Brain pericyte (primary cell): ENCODE data around the gene ADPRHL1.

ENCODE experiments used
- DNase-seq: peaks from one replicate; pipeline ENCODE4 v3.0.0-alpha.2; 2012; ENCODE audit warnings: low read depth, low spot score

The ADPRHL1 gene

GRCh38 chr13:113417836-113418721 is 35.2 kb downstream of the ADPRHL1 start:
- no peak for DNase-seq

GRCh38 chr13:113417008-113417751 is 36.1 kb downstream of the ADPRHL1 start:
- DNase-seq, result no peak

- DNase-seq, result no peak
These were observed 37.5 kb downstream of the ADPRHL1 start for GRCh38 chr13:113415825-113416224.

DNA sequence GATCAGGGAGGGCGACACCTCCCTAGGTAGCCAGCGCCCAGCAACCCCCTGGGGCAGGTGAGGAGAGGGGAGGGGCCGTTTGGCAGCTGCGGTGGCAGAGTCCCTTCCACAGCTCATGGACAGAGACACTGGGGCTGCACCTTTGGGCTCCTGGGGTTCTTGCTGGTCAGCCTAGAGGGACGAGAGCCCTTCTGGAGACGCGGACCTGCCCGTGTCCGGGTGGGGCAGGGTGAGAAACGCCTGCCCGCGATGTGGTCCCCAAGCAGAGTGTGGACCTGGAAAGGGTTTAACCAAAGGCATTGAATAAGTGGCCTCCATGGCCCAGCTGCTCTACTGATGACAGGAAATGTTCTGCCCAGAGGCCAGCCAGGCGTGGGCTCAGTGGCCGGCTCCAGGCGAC is 38.3 kb downstream of the ADPRHL1 start:
- no peak for DNase-seq

DNA sequence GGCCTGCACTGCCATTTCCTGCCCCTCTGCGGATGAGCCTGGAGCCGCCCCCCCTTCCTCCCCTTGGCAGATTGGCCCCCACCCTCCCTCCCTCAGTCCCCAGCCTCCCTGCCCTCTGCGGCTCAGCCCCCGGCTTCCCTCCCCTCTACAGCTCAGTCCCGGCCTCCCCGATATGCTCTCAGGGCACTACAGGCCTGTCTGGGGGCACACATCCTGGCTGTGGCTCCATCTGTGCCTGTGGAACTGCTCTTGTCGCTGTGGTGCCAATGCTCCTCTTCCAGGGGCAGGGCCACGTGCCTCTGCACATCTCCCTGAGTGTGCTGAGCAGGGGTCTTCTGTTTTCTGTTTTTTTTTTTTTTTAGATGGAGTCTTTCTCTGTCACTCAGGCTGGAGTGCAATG is 39.0 kb downstream of the ADPRHL1 start:
- DNase-seq, result no peak

- DNase-seq, result no peak
These were observed 39.4 kb downstream of the ADPRHL1 start for GRCh38 chr13:113413898-113414282.

DNA sequence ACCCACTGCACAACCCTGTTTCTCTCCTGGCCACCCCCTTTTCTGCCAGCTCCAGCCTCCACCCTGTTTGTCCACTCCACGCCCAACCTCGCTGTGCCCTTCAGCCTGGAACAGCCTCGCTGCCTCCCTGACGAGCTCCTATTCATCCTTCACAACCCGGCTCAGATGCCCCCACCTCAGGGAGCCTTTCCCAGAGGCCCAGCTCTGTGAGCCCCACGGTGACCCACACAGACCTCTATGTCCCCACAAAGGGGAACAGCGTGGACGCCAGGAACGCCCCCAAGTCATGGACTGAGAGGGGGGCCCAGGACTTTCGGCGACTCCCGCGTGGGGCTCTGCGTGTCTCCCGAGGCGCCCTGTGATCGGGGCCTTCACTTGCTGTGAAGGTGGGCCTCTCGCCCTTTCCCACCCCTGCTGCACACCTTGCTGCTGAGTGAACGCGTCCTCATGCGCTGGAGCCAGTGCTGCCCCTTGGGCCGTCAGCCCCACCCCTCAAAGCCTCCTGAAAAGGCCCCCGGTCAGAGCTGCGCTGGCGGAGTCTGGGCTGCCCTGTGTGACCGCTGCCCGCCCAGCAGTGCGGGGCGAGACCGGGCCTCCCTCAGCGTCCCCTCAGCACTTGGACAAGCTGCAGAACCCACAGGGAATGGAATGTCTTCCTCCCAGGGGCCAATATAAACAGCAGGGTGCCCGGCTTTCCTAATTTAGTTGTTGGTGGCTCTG is 40.0 kb downstream of the ADPRHL1 start:
- no peak for DNase-seq

DNA sequence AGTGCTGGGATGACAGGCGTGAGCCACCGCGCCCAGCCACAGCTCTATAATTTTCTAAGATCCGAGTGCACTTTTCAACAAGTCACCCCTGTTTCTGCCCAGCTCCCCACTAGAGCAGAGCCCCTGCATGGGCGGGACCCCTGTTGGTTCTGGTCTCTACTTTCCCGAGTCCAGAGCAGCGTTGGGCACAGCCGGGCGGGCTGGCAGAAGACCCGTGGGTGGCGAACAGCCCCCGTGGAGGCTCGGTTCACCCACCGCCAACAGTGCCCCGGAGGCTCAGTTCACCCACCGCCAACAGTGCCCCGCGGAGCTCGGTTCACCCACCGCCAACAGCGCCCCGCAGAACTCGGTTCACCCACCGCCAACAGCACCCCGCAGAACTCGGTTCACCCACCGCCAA is 40.8 kb downstream of the ADPRHL1 start:
- no peak for DNase-seq

- DNase-seq, result peak; percentile 63
These were observed 41.9 kb downstream of the ADPRHL1 start for GRCh38 chr13:113411216-113412023.

DNA sequence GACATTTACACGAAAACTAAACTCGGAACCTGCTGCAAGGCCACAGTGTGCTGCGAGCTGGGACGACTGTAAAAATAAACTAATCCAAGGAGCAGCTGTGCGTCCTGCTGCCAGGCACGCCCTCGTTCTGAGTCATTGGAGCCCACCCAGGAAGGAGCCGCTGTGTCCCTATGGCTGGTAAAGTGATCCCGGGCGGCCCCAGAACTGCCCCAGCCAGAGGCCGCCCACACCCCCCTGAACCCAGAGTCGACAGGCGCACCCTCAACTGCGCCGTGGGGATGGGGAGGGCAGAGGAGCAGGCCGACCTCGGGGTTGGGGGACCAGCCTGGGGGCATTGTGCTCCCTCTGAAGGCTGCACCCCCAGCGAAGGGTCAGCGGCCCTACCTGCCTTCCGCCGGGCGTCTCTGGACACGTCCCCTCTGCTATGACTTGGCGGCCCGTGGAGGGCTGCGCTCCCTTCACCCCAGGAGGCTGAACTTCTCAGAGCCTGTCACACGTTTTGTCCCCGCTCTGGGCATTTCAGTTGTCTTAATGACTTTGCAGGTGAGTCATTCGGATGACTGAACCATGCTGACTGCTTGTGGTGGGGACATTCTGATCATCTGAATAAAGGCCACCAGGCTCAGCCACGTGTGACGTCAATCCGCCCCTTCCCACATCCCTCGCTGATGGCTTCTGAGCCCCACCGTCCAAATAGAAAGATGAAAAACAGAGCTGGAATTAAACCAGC is 42.7 kb downstream of the ADPRHL1 start:
- DNase-seq, result no peak

GRCh38 chr13:113408562-113408961 is 44.7 kb downstream of the ADPRHL1 start:
- no peak for DNase-seq

DNA sequence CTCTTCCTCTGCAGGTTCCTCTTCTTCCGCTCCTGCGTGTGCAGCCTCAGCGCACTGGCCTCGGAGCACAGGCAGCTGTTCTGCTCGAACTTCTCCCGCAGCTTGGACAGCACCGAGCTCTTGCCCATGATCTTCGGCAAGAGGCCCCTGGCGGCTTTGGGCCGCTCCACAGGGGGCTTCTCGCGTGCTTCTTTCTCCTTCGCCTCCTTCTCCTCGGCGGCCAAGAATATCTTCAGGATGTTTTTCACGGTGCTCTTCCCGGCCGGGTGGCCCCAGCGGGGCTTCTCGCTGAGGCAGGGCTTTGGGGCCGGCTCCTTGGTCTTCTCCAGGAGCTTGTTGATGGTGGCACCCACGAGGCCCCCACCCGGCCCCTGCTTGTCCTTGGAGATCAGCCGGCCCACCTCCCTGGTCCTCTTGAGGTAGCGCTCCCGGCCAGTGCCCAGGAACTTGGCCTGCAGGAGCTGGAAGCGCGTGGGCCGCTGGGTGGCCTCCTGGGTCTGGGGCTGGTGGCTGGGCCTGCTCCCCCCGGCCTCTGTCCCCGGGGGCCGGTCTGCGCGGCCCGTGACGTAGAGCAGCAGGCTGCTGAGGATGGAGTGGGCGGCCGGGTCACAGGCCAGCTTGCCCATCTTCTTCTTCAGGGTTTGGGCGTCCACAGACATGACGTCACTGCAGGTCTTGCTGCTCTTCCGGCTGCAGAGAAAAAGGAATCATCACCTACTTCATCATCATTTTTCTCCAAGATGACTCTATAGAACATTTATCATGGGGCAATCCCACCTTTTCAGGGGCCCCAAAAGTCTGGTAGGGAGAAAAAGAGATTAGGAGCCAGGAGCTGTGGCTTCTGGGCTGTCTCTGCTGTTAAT is 45.5 kb downstream of the ADPRHL1 start:
- no peak for DNase-seq

GRCh38 chr13:113407103-113407530 is 46.2 kb downstream of the ADPRHL1 start:
- no peak for DNase-seq

GRCh38 chr13:113406321-113407102 is 46.8 kb downstream of the ADPRHL1 start:
- no peak for DNase-seq

- no peak for DNase-seq
These were observed 47.6 kb downstream of the ADPRHL1 start for GRCh38 chr13:113405481-113406300.

- no peak for DNase-seq
These were observed 48.4 kb downstream of the ADPRHL1 start for GRCh38 chr13:113404723-113405471.

GRCh38 chr13:113404366-113404722 is 48.9 kb downstream of the ADPRHL1 start:
- no peak for DNase-seq
